Ureter (tissue), 1 donor: ENCODE data around the gene ZFAND3. TPM values are rescaled to one million over a fixed set of nuclear protein-coding genes. Genes with fewer than 3 reads are reported as not detected.

Source experiments
- DNase-seq: peaks from one replicate; pipeline ENCODE4 v3.0.0-alpha.2; 2020; ENCODE audit warnings: low spot score
- total RNA-seq: library from RNA; stranded (reverse); gene quantifications from one replicate; pipeline ENCODE4 v1.2.4, GENCODE V29; 2023
- donor health status: DM: yes; HTN: yes; CAD: no.

The ZFAND3 gene, protein sequence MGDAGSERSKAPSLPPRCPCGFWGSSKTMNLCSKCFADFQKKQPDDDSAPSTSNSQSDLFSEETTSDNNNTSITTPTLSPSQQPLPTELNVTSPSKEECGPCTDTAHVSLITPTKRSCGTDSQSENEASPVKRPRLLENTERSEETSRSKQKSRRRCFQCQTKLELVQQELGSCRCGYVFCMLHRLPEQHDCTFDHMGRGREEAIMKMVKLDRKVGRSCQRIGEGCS
- total RNA-seq = 123 TPM

DNA sequence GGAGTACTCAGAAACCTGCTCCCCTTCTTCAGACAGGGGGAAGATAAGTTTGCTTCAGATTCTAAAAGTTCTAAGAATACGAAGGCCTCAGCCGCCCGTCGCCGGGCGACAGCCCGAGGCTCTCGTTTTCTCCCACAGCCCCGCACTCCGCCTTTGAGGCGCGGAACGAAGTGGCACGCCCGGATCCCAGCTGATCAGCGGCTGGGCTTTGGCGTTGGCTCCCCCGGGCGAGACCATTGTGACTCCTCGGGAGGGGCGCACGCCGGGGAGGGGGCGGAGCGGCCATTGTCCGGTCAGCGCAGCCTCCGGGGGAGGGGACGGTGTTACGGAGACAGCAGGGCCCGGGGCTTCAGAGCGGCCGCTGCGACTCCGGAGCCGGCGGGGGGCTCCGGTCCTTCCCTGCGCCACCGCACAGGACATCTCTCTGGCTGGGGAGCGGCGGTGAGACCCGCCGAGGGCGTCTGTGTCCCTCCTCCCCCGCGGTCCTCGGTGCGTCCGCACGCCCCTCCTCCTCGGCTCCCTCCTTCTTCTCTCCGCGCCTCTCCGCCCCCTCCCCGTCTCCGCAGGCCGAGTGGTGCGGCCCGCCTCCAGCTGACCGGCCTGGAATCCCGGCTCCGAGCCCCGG lies at the start of gene ZFAND3:
TSS of gene ZFAND3 (plus strand) at position 551 of the 625 bp plus-strand sequence. CDS start 219 bp downstream, outside the sequence.
- DNase-seq = peak; percentile 97

DNA sequence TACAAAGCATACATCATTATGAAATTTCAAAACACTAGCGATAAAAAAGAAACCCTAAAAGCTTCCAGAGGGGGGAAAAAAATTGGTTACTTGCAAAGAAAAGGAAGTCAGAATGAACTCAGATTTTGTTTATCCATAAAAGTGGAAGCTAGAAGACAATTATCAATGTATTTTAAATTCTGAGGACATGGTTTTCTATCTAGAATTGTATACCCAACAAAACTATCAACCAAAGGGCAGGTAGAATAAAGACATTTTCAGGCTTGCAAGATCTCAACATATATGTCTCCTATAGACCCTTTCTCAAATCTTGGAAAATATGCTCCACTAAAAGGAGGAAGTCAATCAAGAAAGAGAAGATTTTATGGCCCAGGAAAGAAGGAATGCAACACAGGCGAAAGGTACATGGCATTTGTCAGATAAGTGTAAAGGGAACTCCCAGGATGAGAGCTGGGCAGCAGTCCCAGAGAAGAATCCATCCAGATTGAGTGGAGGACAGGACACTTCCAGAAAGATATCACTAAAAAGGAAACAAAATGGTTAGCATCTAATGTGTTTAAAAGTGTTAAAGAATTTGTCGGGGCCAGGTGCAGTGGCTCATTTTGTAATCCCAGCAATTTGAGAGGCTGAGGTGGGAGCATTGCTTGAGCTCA lies 45.4 kb upstream of the ZFAND3 start:
- no peak for DNase-seq

DNA sequence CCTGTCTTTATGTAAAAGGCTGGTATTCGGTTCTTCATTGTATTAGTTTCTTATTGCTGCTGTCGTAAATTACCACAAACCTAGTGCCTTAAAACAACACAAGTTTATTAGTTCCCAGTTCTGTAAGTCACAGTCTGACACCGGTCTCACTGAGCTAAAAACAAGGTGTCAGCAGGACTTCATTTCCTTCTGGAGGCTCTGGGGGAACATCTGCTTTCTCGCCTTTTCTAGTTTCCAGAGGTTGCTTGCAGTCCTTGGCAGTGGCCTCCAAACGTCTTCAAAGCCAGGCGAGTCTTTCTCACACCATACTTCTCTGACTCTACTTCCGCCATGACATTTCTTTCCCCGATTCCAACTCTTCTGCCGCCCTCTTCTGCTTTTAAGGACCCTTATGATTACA lies 43.0 kb upstream of the ZFAND3 start:
- DNase-seq = no peak

DNA sequence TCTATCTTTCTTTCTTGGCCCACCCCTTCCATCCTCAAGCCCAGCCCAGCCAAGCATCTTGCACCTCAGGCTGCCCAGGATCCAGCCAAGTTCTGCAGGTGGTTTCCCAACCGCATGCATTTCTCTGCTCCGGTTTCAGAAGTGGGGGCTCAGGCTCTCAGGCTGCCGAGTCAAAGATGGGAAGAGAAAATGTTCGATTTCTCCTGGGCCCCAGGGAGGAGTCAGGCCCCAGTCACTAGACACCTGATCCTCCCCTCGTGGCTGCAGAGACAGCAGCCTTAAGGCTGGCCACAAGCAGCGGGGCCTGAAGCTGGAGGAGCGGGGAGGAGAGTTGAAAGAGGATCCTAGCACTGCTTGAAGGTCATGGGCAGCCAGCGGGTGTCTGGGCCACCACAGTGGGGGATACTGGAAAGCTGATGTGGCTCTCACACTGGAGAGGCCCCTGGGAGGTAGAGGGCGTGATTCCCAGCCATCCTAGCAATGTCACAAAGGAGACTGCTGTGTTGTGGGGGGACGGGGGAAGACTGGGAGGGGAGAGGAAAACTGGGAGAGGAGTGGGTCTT lies 42.2 kb upstream of the ZFAND3 start:
- DNase-seq = no peak

DNA sequence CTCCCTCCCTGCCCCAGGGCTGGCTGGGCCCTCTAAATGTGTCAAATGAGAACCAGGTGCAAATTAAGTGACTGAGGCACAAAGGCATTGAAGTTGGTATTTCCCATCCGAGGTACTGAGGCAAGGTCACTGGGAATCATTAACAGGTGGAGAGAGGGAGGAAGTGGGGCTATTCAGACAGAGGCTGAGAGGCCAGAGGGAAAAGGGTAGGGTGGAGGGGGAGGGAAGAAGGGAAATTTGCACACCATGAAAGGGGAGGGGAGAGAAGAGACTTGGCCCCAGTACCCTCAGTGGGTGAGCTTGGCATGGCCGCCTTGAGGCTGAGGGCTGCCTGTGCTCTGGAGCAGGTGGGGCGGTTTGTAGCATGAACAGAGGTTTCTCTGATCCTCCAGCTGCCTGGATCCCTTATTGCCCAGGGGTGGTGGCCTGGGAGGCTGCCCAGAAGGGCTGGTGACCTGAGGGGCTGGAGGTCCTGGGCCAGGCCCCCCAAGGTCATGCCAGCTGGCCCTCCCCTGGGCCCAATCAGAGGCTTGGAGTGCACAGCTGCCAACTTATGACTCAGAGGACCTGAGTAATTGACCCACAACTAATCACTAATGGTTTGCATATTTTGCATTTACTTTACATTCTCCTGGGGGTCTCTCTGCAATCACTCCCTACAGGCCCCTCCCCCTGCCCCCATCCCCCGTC lies 40.3 kb upstream of the ZFAND3 start:
- DNase-seq = no peak

DNA sequence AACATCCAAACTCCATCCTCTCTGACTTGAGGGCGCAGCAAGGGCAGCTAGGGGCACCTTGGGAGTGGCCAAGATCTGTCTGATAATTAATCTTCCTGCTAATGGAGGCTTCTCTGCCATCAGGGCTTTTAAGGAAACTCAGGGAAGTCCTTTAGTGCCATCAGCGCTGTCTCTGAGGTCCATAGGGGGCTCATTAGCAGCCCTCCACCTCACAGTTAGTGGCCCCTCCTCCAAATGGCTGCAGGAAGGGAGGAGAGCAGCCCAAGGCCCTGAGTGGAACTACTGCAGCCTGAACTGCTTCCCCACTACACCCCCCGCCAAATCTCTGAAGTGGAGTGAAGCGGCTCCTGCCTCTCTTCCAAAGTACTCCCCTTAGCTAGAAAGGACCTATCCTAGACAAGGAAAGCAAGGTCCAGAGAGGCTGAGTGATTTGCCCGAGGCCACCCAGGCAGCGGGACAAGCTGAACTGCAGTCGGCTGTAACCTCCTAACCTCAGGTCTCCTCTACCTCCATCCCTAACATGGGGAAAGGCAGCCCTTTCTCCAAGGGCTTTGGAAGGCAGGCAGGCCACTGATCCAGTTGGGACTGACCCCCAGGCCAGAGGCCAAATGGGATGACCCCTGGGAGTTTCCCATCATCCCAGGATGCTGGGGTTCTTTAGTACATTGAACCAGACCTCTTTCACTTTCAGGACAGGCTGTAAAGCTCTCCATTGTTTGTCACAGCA lies 39.5 kb upstream of the ZFAND3 start:
- no peak for DNase-seq

DNA sequence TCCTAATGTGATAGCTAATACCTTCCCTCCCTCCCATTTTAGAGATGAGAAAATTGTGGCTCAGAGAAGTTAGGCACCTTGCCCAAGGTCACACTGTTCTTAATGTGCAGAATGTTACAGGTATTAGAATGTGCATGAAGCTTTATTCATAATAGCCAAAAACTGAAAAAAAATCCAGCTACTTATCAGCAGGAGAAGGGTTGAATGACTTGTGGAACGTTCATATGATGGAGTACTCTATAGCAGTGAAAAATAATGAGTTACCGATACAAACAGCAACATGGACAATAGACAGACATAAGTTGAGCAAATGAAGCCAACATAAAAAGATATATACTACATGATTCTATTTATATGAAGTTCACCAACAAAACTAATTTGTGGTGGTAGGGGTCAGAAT lies 37.7 kb upstream of the ZFAND3 start:
- no peak for DNase-seq

DNA sequence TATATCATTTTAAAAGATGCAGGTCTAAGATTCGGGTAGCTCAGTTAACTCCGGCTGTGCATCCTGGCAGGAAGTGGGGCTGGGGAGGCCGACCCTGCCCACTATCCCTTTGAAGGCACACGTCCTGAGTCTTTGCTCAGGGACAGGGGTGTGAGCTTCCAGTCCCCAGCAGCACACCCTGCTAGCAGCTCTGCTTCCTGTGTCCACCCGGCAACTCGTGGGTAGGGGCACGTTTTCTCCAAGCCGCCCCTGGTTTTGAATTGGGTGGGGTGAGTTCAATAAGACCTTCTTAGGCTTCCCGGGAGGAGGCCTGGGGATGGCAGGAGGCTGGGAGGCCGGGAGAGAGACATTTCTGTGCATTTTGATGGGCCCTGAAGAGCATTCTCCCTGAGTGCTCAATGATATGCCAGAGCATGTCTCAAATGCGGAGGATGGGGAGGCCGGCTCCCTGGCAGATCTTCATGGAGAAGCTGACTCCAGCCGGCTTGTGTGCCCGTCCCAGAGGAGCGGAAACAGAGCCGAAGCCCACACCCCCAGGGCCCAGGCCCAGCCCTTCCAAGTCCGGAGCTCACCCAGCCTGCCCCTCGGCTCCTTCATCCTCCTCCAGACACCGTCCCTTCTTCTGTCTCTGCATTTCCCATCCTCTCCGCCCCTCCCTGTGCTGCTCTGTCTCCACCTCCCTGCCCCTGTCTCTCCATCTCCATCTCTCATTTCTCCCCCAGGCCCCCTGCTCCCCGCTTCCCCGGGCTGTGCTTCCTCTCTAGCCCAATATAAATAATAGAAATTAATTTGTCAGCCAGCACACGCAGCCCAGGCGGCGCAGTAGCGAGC lies 36.3 kb upstream of the ZFAND3 start:
- peak; percentile 50 for DNase-seq

DNA sequence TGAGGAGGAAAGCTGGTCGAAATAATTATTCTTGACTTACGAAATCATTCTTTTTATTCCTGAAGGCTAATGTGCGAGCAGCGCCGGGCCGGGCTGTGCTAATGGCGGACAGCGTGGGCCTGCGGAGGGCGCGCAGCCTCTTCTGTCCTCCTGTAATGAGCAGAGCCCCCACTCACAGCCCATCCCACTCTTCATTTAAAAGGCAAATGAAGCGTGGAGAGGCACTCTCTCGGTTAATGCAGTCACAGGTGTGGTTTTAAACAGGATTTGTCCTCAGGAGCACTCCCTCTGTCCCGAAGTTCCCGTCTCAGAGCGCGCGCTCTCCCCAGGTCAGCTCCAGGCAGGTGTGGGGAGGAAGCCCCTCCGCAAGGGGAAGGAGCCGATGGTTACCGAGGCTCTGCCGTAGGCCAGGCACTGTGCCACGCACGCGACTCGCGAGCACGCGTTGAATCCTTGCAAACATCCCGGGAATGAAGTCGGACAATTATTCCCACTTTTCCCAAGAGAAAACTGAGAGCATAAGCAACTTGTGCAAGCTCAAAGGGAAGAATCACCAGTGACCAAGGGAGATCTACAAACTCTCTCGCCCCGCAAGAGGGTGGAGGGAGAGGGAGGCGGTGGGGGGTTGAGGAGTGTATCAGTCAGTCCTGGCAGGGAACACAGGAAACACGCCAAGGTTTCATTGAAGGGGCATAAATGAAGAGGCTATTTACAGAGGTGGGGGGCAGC lies 35.5 kb upstream of the ZFAND3 start:
- DNase-seq = no peak

DNA sequence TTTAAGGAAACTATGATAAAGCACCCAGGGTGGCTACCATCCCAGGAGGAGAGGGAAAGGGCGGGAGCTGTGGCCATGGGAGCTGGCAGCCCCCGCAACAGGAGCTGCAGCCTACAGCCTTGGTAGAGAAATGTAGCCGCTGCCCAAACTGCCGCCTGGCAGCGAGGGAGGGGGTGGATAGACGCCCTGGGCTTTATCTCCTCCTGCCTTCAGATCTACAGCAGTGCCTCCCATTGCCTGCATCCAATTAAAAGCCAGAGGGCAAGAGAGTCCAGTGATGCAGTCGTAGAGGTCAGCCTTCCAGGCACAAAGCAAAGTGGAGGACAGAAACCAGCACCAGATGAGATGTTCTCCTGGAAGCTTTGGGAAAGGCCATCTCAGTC lies 35.0 kb upstream of the ZFAND3 start:
- DNase-seq = no peak

DNA sequence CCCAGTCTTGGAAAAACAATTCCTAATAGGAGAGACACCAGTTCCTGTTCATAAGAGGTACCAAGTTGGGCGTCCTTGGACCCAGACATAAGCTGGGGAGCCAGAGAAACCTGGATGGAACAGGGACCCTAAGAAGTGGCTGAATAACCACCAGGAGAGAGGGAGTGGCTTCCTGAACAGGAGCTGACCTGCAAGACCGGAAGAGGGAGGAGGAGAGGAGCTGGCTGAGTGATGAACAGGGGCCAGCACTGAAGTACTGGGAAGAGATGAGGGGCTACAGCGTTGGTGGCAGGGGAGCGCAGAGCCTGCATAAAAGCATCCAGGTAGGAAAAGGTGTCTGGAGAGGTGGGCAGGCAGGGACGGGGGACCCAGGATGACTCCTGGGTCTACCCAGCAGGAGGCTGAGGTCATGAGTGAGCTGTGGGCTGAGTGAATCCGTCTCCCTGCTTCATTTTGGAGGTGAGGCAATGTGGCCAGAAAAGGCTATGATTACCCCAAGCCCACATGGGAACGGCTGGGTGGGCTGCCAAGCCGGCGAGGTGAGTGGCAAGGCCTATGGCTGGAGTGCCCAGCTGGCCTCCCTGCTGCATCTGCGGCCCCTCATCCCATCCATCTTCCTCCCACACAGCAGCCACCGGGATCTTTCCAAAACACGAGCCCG lies 34.4 kb upstream of the ZFAND3 start:
- DNase-seq = no peak

DNA sequence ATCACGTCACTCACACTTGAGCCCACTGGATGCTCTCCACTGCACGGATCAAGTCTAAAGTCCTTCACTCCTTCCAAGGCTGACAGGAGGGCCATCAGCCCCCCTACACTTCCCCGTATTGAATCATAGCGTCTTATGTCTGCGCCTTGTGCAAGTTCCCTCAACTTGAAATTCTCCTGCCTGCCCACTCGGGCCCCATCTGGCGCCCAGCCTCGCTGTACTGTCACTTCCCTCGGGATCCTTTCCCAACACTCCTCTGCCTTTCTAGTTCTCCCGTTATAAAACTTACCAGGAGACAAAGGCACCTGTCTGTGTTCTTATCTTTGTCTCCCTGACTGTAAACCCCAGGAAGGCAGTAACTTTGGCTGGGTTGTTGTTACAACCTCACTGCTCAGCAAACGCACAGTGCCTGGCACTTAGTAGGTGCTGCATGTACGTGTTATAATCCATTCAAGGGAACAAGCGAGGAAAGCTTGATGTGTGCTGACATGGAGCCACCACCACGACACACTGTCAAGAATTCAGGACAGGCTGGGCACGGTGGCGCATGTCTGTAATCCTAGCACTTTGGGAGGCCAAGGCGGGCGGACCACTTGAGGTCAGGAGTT lies 33.8 kb upstream of the ZFAND3 start:
- DNase-seq = no peak

DNA sequence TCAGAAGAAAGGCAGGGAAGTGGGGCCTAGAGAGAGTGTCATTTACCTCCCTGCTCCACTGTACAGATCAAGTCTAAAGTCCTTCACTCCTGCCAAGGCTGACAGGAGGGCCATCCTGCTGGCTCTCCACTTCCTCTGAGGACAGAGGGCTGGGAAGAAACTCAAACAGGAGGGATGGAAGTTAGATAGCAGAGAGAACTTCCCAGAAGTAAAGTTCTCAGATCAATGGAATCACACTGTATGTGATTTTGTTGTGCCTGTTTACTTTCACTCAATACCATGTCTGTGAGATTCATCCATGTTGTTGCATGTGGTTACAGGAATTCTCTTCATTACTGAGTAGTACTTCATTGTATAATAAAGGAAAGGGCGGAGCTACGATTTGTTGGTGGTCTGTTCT lies 32.3 kb upstream of the ZFAND3 start:
- no peak for DNase-seq

DNA sequence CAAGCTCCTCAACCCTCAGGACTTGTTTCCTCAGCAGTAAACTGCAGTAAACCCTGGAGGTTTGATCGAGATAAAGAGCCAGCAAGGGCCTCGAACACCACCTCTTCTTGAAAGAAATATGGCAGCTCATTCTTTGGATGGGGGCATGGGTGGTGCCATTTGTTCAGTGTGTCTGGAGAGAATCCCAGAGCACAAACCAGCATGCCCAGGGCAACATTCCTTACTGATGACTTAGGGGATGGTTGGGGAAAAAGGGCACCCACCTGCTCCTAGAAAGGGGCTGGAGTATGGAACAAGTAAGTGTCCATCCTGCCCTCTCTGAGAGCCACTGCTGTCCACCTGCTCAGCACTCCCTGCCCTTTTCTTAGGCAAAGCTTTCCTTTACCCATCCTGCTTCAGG lies 31.3 kb upstream of the ZFAND3 start:
- no peak for DNase-seq

DNA sequence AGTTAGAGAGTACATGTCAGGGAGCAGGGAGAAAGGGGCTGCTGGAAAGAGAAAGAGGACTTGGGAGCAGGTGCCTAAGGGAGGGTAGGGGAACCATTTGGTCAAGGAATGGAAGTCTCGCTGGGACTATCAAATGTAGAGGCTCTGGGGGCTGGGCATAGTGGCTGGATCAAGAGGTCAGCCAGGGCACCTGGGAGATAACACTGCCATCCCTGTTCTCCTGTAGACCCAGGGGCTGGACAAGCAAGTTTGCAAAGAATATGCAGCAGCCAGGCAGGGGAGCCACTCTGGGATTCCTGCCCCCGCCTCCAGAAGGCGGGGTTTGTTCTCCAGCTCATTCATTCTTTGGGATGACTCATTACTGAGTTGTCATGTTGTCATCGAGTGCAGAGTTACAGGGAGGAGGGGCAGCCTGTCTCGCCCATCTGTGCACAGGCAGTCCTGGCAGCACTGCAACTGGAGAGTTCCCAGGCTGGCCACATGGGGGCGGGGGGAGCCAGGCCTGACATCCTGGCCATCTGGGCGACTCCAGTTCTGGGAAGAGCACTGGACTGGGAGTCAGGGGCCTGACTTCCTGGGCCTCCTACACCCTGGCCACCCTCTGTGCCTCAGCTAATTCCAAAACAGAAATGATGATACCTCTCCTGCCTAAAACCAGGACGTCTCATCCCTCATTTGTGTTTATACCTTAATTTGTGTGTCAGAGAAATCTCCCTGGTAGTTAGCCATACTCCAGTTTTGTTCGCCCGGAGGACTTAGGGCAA lies 28.2 kb upstream of the ZFAND3 start:
- DNase-seq = peak; percentile 93

DNA sequence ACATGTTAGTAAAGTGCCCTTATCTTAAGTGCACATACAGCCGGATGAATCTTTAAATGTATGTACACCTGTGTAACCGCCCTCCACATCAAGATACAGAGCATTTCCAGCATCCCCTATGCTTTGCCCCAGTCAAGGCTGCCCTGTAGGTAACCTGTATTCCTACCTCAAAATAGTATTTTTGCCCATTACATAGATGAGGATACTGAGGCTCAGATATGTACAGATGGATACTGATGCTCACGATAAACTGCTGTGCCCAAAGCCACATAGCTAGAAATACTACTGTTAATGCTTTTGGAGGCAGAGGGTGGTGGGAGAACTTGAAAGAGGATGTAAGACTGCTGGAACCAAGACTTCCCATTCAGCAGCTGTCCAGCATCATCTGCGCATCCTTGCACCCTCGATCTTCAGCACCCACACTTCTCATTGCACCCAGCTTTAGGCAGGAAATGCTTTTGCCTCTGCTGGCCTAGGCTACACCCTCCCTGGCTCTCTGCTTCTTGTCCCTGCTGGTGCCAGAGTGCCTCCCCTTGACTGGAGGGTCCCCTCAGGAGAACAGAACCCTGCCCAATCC lies 27.0 kb upstream of the ZFAND3 start:
- DNase-seq = no peak

DNA sequence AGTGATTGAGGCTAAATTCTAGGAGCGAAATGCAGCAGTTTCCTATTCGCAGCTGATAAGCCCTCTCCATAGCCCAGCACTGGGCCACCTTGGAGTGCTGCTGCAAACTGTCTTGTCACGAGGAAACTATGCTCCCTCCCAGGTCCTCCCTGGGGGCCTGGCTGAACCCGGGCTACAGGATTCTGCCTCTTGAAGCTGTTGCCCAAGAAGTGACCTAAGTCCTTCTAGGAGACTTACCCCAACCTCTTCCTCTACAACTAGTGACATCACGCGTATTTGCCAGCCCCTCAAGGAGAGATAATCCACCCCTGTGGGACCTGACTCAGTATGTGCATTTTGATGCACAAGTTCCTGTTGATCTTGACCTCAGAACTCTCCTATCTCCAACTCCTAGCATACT lies 26.5 kb upstream of the ZFAND3 start:
- no peak for DNase-seq

DNA sequence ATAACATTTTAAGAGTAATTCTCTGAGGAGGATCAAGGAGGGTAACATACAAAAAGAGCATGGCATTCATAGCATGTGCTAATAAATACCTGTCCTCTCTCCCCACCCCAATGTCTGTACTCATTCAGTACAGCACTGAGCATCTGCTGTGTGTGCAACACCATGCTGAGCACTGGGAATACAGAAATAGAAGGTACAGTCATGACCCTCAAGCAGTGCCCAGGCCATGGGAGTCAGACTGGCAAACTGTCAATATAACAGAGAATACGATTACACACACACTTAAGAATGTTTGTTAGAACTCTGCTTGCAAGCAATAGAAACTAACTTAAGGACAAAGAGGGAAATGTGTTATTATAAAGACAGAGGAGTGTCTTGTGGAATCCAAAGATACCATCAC lies 24.7 kb upstream of the ZFAND3 start:
- DNase-seq = no peak
